ENCODE measurements around the gene OMD.

DNA sequence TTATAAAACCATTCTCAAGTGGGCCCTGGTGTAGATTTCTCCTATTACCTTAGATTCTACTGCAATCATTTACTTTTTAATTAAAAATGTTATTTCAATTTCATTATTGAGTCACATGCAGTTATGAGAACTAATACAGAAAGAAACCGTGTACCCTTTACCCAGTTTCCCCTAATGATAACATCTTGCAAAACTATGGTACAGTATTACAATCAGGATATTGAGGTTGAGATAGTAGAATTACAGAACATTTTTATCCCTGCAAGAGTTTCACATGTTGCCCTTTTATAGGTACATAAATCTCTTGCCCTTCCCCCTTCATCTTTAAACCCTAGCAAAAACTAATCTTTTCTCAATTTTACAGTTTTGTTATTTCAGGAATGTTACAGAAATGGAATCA is 11.0 kb upstream of the OMD start:
- TF ChIP-seq, protein P1, sequence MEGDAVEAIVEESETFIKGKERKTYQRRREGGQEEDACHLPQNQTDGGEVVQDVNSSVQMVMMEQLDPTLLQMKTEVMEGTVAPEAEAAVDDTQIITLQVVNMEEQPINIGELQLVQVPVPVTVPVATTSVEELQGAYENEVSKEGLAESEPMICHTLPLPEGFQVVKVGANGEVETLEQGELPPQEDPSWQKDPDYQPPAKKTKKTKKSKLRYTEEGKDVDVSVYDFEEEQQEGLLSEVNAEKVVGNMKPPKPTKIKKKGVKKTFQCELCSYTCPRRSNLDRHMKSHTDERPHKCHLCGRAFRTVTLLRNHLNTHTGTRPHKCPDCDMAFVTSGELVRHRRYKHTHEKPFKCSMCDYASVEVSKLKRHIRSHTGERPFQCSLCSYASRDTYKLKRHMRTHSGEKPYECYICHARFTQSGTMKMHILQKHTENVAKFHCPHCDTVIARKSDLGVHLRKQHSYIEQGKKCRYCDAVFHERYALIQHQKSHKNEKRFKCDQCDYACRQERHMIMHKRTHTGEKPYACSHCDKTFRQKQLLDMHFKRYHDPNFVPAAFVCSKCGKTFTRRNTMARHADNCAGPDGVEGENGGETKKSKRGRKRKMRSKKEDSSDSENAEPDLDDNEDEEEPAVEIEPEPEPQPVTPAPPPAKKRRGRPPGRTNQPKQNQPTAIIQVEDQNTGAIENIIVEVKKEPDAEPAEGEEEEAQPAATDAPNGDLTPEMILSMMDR (IDR thresholded peaks at IDR 0.05), result no peak
- TF ChIP-seq POLR2A (IDR thresholded peaks at IDR 0.05), result no peak

Measured in lower leg skin (tissue), 3 donors.